H1 (cell line): ENCODE data around the gene GP5. TPM values are rescaled to one million over a fixed set of nuclear protein-coding genes. Genes with fewer than 3 reads are reported as not detected.

ENCODE experiments used
- ATF2 ChIP-seq: IDR thresholded peaks from 2 replicates; pipeline ENCODE4 v1.6.1; 2012; ENCODE audit warnings: low read length, inconsistent platforms
- CTCF ChIP-seq, 3 experiments: IDR thresholded peaks; 1 replicate in 2 of 3; 2 replicates in 1 of 3; pipeline versions ENCODE4 v1.5.1 to v1.6.1; 2011; ENCODE audit warnings: low read length in 3 of 3, mild to moderate bottlenecking in 3 of 3, inconsistent platforms in 2 of 3, low read depth in 1 of 3, moderate library complexity in 1 of 3; ENCODE audit not compliant: insufficient read depth in 1 of 3; ENCODE audit errors: control extremely low read depth in 1 of 3
- HDAC6 ChIP-seq: IDR thresholded peaks from one replicate; pipeline ENCODE4 v1.7.1; 2012; ENCODE audit warnings: low read depth, mild to moderate bottlenecking, inconsistent platforms, low read length, moderate library complexity
- KDM1A ChIP-seq: fragments of 200-600, 300-600 bp; sonication (generic); IDR thresholded peaks from 2 replicates; pipeline ENCODE4 v1.7.1; 2016; ENCODE audit warnings: mild to moderate bottlenecking, low read length, borderline replicate concordance
- POLR2AphosphoS5 ChIP-seq: IDR thresholded peaks from 2 replicates; pipeline ENCODE4 v1.6.1; 2011; ENCODE audit warnings: low read depth, low read length
- polyA plus RNA-seq, 7 experiments: library from polyadenylated mRNA; depleted of rRNA in 3 of 7; stranded (reverse) in 5 of 7; unstranded in 2 of 7; fragments of >200 nt in 5 of 7; fragments of 200-250 nt in 2 of 7; gene quantifications; 1 replicate in 5 of 7; 2 replicates in 1 of 7; 4 replicates in 1 of 7; pipeline versions ENCODE4 v1.2.1 to v1.2.3, GENCODE V29; 2011 to 2013; ENCODE audit warnings: missing spikeins in 2 of 7, mixed read lengths in 2 of 7
- total RNA-seq: library from RNA; stranded (reverse); fragmentation: NEBNext Ultra II Directional; extraction: Animal tissue kit (Norgen Biotek cat#: 25700); gene quantifications from 2 replicates; pipeline ENCODE4 v1.2.1, GENCODE V29; 2021

GP5 gene
- total and polyA plus RNA-seq, 2 of the 8 experiments (the other 6 are each of a cell fraction or from before 2014, with no cell fraction given) = 0.13 to 0.14 TPM

- TF ChIP-seq CTCF (IDR thresholded peaks at IDR 0.05; ENCODE audit: control extremely low read depth in 1 of 3, insufficient read depth in 1 of 3, low read depth in 1 of 3, low read length in 3 of 3) = no peak
- no peak for TF ChIP-seq ATF2
- TF ChIP-seq POLR2AphosphoS5 = no peak
- TF ChIP-seq KDM1A = no peak
- TF ChIP-seq HDAC6 = no peak
These were observed 44.8 kb upstream of the GP5 start (continued) for GRCh38 chr3:194443901-194444300.
